Natural killer cell (primary cell): ENCODE results near the gene VWA1. TPM values are rescaled to one million over a fixed set of nuclear protein-coding genes. Genes with fewer than 3 reads are reported as not detected.
"Not testable (repeated sequence)": the region's sequence is repeated elsewhere in the genome, so short reads cannot be mapped to it uniquely, and the experiment has no call there.

ENCODE experiments used
- ATAC-seq, 3 donors: fragments of 150-1000 bp in 2 of 3; fragments of 200-7000 bp in 1 of 3; cut with Tn5 transposase; 1 replicate in 1 of 3; 2 replicates in 2 of 3; pipeline ENCODE4 v1.10.0; 2021; ENCODE audit warnings: mild to moderate bottlenecking in 2 of 3, moderate library complexity in 2 of 3
- DNase-seq, 2 donors: peaks; one replicate each; pipeline versions ENCODE4 v3.0.0 to v3.0.0-alpha.2; 2013 to 2021; ENCODE audit warnings: mixed read lengths in 1 of 2
- H3K27ac ChIP-seq: one replicate; pipeline ENCODE4 v1.5.1; 2013; ENCODE audit warnings: mild to moderate bottlenecking, low read length
- H3K27me3 ChIP-seq: one replicate; pipeline ENCODE4 v1.6.1; 2013; ENCODE audit warnings: low read length; ENCODE audit not compliant: control insufficient read depth, insufficient read depth
- H3K36me3 ChIP-seq: one replicate; pipeline ENCODE4 v1.6.1; 2013; ENCODE audit warnings: low read length; ENCODE audit not compliant: control insufficient read depth, insufficient read depth
- H3K4me1 ChIP-seq: one replicate; pipeline ENCODE4 v1.6.1; 2013; ENCODE audit warnings: low read length; ENCODE audit not compliant: control insufficient read depth, insufficient read depth
- H3K4me3 ChIP-seq: one replicate; pipeline ENCODE4 v1.5.1; 2013; ENCODE audit warnings: low read length
- H3K9me3 ChIP-seq: one replicate; pipeline ENCODE4 v1.6.1; 2013; ENCODE audit warnings: low read length; ENCODE audit not compliant: control insufficient read depth, insufficient read depth
- H3K27ac Mint-ChIP-seq, 2 donors: one replicate each; pipeline ENCODE4 v1.8.0; 2022; ENCODE audit warnings: mild to moderate bottlenecking in 2 of 2, mixed read lengths in 2 of 2, moderate library complexity in 1 of 2
- H3K27me3 Mint-ChIP-seq, 2 donors: one replicate each; pipeline ENCODE4 v1.8.0; 2022; ENCODE audit warnings: low read depth in 2 of 2, mixed read lengths in 2 of 2
- H3K36me3 Mint-ChIP-seq: one replicate; pipeline ENCODE4 v1.8.0; 2022; ENCODE audit warnings: mixed read lengths
- H3K4me1 Mint-ChIP-seq, 2 donors: one replicate each; pipeline ENCODE4 v1.8.0; 2022; ENCODE audit warnings: mixed read lengths in 2 of 2
- H3K4me3 Mint-ChIP-seq: one replicate; pipeline ENCODE4 v1.8.0; 2022; ENCODE audit warnings: mild to moderate bottlenecking, moderate library complexity, mixed read lengths
- H3K9me3 Mint-ChIP-seq, 2 donors: one replicate each; pipeline ENCODE4 v1.8.0; 2022; ENCODE audit warnings: mixed read lengths in 2 of 2
- CTCF ChIP-seq: fragments of 200-600 bp; IDR thresholded peaks from one replicate; pipeline ENCODE4 v1.8.0; 2022; ENCODE audit warnings: antibody characterized with exemption
- WGBS: methylation state at CpG from one replicate; pipeline ENCODE4 v1.1.7; 2013; ENCODE audit warnings: missing lambda C conversion rate; ENCODE audit not compliant: insufficient coverage; 5-methylcytosine and 5-hydroxymethylcytosine counted together
- intact Hi-C: fragments of 100-400 bp; cut with micrococcal nuclease; formaldehyde crosslinking; loops from one replicate; pipeline ENCODE4 v1.14.2; 2022
- total RNA-seq, 4 donors: library from RNA; stranded (reverse); fragments of 120-200 nt in 1 of 4; gene quantifications; one replicate each; pipeline versions ENCODE4 v1.2.3 to v1.2.4, GENCODE V29; 2013 to 2022

VWA1 gene
- total RNA-seq, 3 donors from 2014 or later (not counting 1 experiment from before 2014, with no cell fraction given), result not detected

DNA sequence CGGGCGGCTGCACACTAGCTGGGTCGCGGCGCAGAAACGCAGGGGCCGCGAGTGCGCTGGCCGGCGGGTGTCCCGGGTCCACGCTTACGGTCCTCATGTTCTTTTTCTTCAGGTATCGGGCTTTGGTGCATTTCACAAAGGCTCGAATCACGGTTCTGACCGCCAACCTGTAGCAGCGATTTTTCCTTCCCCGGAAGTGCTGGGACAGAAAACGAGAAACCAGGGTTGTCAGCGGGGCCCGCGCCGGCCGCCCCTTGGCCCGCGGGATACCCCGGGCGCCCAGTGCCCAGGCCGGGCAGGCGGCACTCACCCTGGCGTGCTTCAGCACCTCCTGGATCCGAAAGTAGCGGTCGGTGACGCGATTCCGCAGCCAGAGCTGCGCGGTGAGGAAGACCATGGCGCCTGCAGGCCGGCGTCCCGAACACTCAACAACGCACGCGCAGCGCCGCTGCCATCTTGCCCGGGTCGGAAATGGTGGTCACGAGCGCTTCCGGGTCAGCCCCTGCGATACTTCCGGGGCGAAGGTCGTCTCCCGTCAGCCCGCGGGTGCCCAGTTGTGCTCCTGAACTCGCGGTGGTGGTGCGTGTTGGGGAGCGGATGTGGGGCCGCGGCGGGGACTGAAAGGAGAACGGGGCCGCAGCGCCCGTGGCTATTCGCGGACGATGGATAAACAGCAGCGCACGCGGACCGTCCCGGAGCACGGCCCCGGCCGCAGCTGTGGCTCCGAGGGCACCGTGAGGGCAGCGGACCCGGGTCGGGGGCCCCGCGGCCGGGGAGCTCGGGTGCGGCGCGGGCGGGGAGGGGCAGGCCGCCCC lies 28.5 kb upstream of the VWA1 start, which contains the start of gene MRPL20:
TSS of gene MRPL20 (minus strand) at position 473 of the 815 bp plus-strand sequence. CDS start at position 397, 76 bp downstream.
- H3K27ac ChIP-seq, result peak within 1 kb of the TSS; percentile 76
- H3K4me1 ChIP-seq, result peaks cover 25% of the 10 kb centered on the region
- TF ChIP-seq CTCF, result no peak
- Mint-ChIP-seq H3K27me3 (no peaks in the 10 kb centered on the region), H3K36me3 (no peaks in the 10 kb centered on the region), H3K27ac (peak within 1 kb of the TSS; percentile 86 to 88), H3K9me3 (no peaks in the 10 kb centered on the region), H3K4me1 (peaks cover 0 to 21% of the 10 kb centered on the region in 2 donors), H3K4me3 (peak within 1 kb of the TSS; percentile 90)
- no peaks in the 10 kb centered on the region for H3K9me3 ChIP-seq
- intact Hi-C loops, result loop anchor here (1.0 to 2.0 kb wide), 2 partner anchors 8 to 32 kb away; partner anchors contain the start of genes AURKAIP1 and CCNL2
- DNase-seq (peak; percentile 94 to 99), ATAC-seq (peak; percentile 94 to 97 (median 95))
- WGBS, result under 1% methylated on average over 98 of the region's 98 CpGs
- peaks cover 23% of the 10 kb centered on the region for H3K36me3 ChIP-seq
- no peaks in the 10 kb centered on the region for H3K27me3 ChIP-seq
- peak within 1 kb of the TSS; percentile 76 for H3K4me3 ChIP-seq

DNA sequence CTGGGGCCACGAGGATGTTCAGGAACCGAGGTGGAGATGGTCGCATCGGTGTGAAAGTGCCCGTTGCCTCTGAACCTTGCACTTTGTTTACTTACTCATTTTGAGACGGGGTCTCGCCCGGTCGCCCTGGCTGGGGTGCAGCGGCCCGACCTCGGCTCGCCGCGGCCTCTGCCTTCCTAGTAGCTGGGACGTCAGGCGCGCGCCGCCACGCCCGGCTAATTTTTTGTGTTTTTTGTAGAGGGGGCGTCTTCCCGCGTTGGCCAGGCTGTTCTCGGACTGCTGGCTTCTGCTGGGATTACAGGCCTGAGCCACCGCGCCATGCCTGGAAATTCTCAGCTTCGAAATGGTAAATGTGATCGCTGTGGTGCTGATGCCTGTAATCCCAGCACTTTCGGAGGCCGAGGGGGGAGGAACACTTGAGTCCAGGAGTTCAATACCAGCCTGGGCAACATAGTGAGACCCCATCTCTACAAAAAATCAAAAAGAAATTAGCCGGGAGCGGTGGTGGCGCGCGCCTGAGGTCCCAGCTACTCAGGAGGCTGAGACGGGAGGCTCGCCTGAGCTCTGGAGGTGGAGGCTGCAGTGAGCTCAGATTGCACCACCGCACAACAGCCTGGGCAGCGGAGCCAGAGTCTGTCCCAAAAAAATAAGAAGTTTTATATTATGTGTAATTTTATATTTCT lies 27.7 kb upstream of the VWA1 start:
- Histone ChIP-seq H3K4me1 (peaks cover 25% of the 10 kb centered on the region), H3K27me3 (no peaks in the 10 kb centered on the region), H3K36me3 (peaks cover 18% of the 10 kb centered on the region), H3K4me3 (peak overlapping the region; percentile 76), H3K9me3 (no peaks in the 10 kb centered on the region), H3K27ac (peak overlapping the region; percentile 76)
- intact Hi-C loops, result loop anchor here (1.0 to 2.0 kb wide), 2 partner anchors 8 to 33 kb away; partner anchors contain the start of genes AURKAIP1 and CCNL2
- peak overlapping the region; percentile 86 to 88 for H3K27ac Mint-ChIP-seq
- 14% methylated on average over 41 of the region's 41 CpGs for WGBS
- H3K9me3 Mint-ChIP-seq, result peaks cover 2% of the 10 kb centered on the region in 2 donors
- peak overlapping the region; percentile 84 for H3K4me3 Mint-ChIP-seq
- peaks cover 0 to 21% of the 10 kb centered on the region in 2 donors for H3K4me1 Mint-ChIP-seq
- H3K36me3 Mint-ChIP-seq, result no peaks in the 10 kb centered on the region
- no peaks in the 10 kb centered on the region for H3K27me3 Mint-ChIP-seq
- ATAC-seq (peak; percentile 11 to 23 (median 20)), DNase-seq (peak; percentile 31 to 50)
- no peak for TF ChIP-seq CTCF

GRCh38 chr1:1410238-1410637 lies 25.3 kb upstream of the VWA1 start:
- H3K27me3 Mint-ChIP-seq, H3K36me3 Mint-ChIP-seq, intact Hi-C loops, DNase-seq, H3K36me3 ChIP-seq, H3K9me3 ChIP-seq, H3K4me3 ChIP-seq, H3K9me3 Mint-ChIP-seq, H3K27ac ChIP-seq, ATAC-seq, H3K27me3 ChIP-seq, H3K27ac Mint-ChIP-seq: not testable (repeated sequence)
- Mint-ChIP-seq H3K4me1 (peaks cover 0 to 11% of the 10 kb centered on the region in 2 donors), H3K4me3 (peak overlapping the region; percentile 60)
- 98% methylated on average over 6 of the region's 8 CpGs for WGBS
- peaks cover 22% of the 10 kb centered on the region for H3K4me1 ChIP-seq

- H3K36me3 Mint-ChIP-seq, result no peaks in the 10 kb centered on the region
- Histone ChIP-seq H3K4me1 (peaks cover 8% of the 10 kb centered on the region), H3K27me3 (no peaks in the 10 kb centered on the region), H3K4me3 (no peak overlapping the region), H3K27ac (no peak overlapping the region), H3K9me3 (no peaks in the 10 kb centered on the region), H3K36me3 (no peaks in the 10 kb centered on the region)
- H3K27me3 Mint-ChIP-seq, result no peaks in the 10 kb centered on the region
- no peak for TF ChIP-seq CTCF
- H3K4me1 Mint-ChIP-seq, result peaks cover 0 to under 1% of the 10 kb centered on the region in 2 donors
- H3K4me3 Mint-ChIP-seq, result no peak overlapping the region
- H3K27ac Mint-ChIP-seq, result no peak overlapping the region
- WGBS, result 95% methylated on average over 13 of the region's 13 CpGs
- ATAC-seq (no peak), DNase-seq (no peak)
- H3K9me3 Mint-ChIP-seq, result peaks cover 2% of the 10 kb centered on the region in 2 donors
- intact Hi-C loops, result no loop called here
These were observed 23.9 kb upstream of the VWA1 start for GRCh38 chr1:1411626-1412025.

- H3K27ac Mint-ChIP-seq, H3K4me3 Mint-ChIP-seq, H3K36me3 Mint-ChIP-seq, H3K9me3 ChIP-seq, DNase-seq, H3K4me1 ChIP-seq, H3K4me1 Mint-ChIP-seq, intact Hi-C loops, H3K4me3 ChIP-seq, H3K27ac ChIP-seq, ATAC-seq, H3K27me3 ChIP-seq, H3K27me3 Mint-ChIP-seq, H3K36me3 ChIP-seq, H3K9me3 Mint-ChIP-seq: not testable (repeated sequence)
- 81% methylated on average over 6 of the region's 11 CpGs for WGBS
These were observed 23.1 kb upstream of the VWA1 start for GRCh38 chr1:1412311-1412902.
